ENCODE measurements around the gene SERPINA1. TPM values are rescaled to one million over a fixed set of nuclear protein-coding genes. Genes with fewer than 3 reads are reported as not detected.
A peak's percentile ranks its signal among the peaks of the same experiment; 100 is the strongest.

The SERPINA1 gene
- total and polyA plus RNA-seq, 2 of the 13 experiments (the other 11 are each of a cell fraction or from before 2014, with no cell fraction given), result 3,266 to 11,015 TPM

DNA sequence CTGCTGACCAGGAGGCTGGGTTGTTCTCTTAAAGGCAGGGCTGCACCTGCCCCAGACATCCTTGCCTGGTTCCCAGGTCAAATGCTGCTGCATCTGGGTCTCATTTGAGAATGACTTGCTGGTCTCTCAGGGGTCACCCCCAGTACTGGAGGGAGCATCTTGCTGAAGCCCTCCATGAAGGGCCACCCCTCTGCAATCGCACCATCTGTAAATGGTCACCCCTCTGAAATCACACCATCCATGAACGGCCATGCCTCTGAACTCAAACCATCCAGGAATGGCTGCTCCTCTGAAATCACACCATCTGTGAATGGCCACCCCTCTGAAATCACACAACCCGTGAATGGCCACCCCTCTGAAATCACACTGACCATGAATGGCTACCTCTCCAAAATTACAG lies 58.0 kb downstream of the SERPINA1 start:
- no peak overlapping the region for H3K9ac ChIP-seq (ENCODE audit: insufficient read depth, low read depth, low read length)
- intact Hi-C loops (cut with micrococcal nuclease; ENCODE audit: unreplicated experiment) (no loop called here), in situ Hi-C loops (cut with HindIII; ENCODE audit: extremely low pct_ligation_motif_present, low pct_unique_long_range_greater_than_20kb) (no loop called here)
- H3K27ac ChIP-seq (ENCODE audit: extremely low read length, insufficient read depth, low read length), result no peak overlapping the region
- DNase-seq (ENCODE audit: low spot score) (no peak), FAIRE-seq (no peak), ATAC-seq (peak; percentile 35)
- no peaks in the 10 kb centered on the region for H4K20me1 ChIP-seq (ENCODE audit: insufficient read depth, low read length)
- H3K9me3 ChIP-seq (ENCODE audit: low read length), result no peaks in the 10 kb centered on the region
- peaks cover 78% of the 10 kb centered on the region for H3K4me1 ChIP-seq (ENCODE audit: insufficient read depth, low read length)
- BruUV-seq (replicated peaks), result no TSS peak
- CTCF ChIA-PET (ENCODE audit: low intra/inter-chr PET ratio, low total read pairs), result no interaction called here
- H3K4me2 ChIP-seq (ENCODE audit: low read depth, low read length), result no peak overlapping the region
- H3K4me3 ChIP-seq (replicated peaks in 1 of 3; ENCODE audit: insufficient read depth in 1 of 3, low read depth in 2 of 3, low read length in 3 of 3), result no peak overlapping the region
- H2AFZ ChIP-seq (ENCODE audit: low read length), result no peak overlapping the region
- no peaks in the 10 kb centered on the region for H3K27me3 ChIP-seq (ENCODE audit: control insufficient read depth in 1 of 2, insufficient read depth in 2 of 2, low read length in 2 of 2)
- TF ChIP-seq, protein P1, sequence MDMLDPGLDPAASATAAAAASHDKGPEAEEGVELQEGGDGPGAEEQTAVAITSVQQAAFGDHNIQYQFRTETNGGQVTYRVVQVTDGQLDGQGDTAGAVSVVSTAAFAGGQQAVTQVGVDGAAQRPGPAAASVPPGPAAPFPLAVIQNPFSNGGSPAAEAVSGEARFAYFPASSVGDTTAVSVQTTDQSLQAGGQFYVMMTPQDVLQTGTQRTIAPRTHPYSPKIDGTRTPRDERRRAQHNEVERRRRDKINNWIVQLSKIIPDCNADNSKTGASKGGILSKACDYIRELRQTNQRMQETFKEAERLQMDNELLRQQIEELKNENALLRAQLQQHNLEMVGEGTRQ (IDR thresholded peaks at IDR 0.05; ENCODE audit: low read depth, low read length), result no peak
- TF ChIP-seq, protein P1 (CRISPR knock-in tag; IDR thresholded peaks at IDR 0.05; ENCODE audit: borderline replicate concordance), result no peak
- TF ChIP-seq RFXANK (CRISPR knock-in tag; IDR thresholded peaks at IDR 0.05) (no peak), ZNF572 (CRISPR knock-in tag; IDR thresholded peaks at IDR 0.05) (no peak), FOXO1 (CRISPR knock-in tag; IDR thresholded peaks at IDR 0.05) (no peak), KAT2B (IDR thresholded peaks at IDR 0.05; ENCODE audit: borderline replicate concordance, low read depth, low read length) (no peak), PAX8 (CRISPR knock-in tag; IDR thresholded peaks at IDR 0.05; ENCODE audit: borderline replicate concordance) (no peak), HOXA7 (CRISPR knock-in tag; IDR thresholded peaks at IDR 0.05) (no peak), CC2D1A (CRISPR knock-in tag; IDR thresholded peaks at IDR 0.05) (no peak), ZNF670 (CRISPR knock-in tag; IDR thresholded peaks at IDR 0.05; ENCODE audit: borderline replicate concordance) (no peak)
- TF ChIP-seq, protein P2, sequence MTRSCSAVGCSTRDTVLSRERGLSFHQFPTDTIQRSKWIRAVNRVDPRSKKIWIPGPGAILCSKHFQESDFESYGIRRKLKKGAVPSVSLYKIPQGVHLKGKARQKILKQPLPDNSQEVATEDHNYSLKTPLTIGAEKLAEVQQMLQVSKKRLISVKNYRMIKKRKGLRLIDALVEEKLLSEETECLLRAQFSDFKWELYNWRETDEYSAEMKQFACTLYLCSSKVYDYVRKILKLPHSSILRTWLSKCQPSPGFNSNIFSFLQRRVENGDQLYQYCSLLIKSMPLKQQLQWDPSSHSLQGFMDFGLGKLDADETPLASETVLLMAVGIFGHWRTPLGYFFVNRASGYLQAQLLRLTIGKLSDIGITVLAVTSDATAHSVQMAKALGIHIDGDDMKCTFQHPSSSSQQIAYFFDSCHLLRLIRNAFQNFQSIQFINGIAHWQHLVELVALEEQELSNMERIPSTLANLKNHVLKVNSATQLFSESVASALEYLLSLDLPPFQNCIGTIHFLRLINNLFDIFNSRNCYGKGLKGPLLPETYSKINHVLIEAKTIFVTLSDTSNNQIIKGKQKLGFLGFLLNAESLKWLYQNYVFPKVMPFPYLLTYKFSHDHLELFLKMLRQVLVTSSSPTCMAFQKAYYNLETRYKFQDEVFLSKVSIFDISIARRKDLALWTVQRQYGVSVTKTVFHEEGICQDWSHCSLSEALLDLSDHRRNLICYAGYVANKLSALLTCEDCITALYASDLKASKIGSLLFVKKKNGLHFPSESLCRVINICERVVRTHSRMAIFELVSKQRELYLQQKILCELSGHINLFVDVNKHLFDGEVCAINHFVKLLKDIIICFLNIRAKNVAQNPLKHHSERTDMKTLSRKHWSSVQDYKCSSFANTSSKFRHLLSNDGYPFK (CRISPR knock-in tag; IDR thresholded peaks at IDR 0.05; ENCODE audit: borderline replicate concordance), result no peak
- TF ChIP-seq, protein P3, sequence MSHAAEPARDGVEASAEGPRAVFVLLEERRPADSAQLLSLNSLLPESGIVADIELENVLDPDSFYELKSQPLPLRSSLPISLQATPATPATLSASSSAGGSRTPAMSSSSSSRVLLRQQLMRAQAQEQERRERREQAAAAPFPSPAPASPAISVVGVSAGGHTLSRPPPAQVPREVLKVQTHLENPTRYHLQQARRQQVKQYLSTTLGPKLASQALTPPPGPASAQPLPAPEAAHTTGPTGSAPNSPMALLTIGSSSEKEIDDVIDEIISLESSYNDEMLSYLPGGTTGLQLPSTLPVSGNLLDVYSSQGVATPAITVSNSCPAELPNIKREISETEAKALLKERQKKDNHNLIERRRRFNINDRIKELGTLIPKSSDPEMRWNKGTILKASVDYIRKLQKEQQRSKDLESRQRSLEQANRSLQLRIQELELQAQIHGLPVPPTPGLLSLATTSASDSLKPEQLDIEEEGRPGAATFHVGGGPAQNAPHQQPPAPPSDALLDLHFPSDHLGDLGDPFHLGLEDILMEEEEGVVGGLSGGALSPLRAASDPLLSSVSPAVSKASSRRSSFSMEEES (CRISPR knock-in tag; IDR thresholded peaks at IDR 0.05), result no peak
- TF ChIP-seq, protein P4, sequence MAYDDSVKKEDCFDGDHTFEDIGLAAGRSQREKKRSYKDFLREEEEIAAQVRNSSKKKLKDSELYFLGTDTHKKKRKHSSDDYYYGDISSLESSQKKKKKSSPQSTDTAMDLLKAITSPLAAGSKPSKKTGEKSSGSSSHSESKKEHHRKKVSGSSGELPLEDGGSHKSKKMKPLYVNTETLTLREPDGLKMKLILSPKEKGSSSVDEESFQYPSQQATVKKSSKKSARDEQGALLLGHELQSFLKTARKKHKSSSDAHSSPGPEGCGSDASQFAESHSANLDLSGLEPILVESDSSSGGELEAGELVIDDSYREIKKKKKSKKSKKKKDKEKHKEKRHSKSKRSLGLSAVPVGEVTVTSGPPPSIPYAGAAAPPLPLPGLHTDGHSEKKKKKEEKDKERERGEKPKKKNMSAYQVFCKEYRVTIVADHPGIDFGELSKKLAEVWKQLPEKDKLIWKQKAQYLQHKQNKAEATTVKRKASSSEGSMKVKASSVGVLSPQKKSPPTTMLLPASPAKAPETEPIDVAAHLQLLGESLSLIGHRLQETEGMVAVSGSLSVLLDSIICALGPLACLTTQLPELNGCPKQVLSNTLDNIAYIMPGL (CRISPR knock-in tag; IDR thresholded peaks at IDR 0.05; ENCODE audit: borderline replicate concordance in 1 of 2, low read depth in 1 of 2), result no peak
- TF ChIP-seq, protein P5, sequence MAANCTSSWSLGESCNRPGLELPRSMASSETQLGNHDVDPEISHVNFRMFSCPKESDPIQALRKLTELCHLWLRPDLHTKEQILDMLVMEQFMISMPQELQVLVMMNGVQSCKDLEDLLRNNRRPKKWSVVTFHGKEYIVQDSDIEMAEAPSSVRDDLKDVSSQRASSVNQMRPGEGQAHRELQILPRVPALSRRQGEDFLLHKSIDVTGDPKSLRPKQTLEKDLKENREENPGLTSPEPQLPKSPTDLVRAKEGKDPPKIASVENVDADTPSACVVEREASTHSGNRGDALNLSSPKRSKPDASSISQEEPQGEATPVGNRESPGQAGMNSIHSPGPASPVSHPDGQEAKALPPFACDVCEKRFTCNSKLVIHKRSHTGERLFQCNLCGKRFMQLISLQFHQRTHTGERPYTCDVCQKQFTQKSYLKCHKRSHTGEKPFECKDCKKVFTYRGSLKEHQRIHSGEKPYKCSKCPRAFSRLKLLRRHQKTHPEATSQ (CRISPR knock-in tag; IDR thresholded peaks at IDR 0.05; ENCODE audit: borderline replicate concordance), result no peak
- 77% methylated on average over 3 of the region's 3 CpGs for WGBS (ENCODE audit: low lambda C conversion rate)
- POLR2A ChIA-PET, result interaction anchor here (0.9 to 1.5 kb wide), 4 partner anchors 10 to 59 kb away, joined by 3 to 4 read pairs (median 4); partner anchors contain the start of gene SERPINA1
- H3K36me3 ChIP-seq (replicated peaks in 1 of 2; ENCODE audit: control insufficient read depth in 1 of 2, insufficient read depth in 2 of 2, low read length in 2 of 2), result no peaks in the 10 kb centered on the region
- no peaks in the 10 kb centered on the region for H3K79me2 ChIP-seq (ENCODE audit: insufficient read depth, low read length)
